Upper lobe of left lung (tissue), 6 donors: ENCODE data around the gene RAB40B. TPM values are rescaled to one million over a fixed set of nuclear protein-coding genes. Genes with fewer than 3 reads are reported as not detected.

ENCODE experiments used
- ATAC-seq, 2 donors: fragments of 200-7000 bp; cut with Tn5 transposase; one replicate each; pipeline ENCODE4 v1.9.1; 2022; ENCODE audit warnings: mild to moderate bottlenecking in 2 of 2, moderate library complexity in 2 of 2; ENCODE audit not compliant: low FRiP score in 2 of 2
- DNase-seq, 2 donors: peaks; one replicate each; pipeline ENCODE4 v3.0.0-alpha.2; 2019 to 2020
- H3K27ac ChIP-seq, 4 donors: fragments of 200-600 bp; sonication (generic); one replicate each; pipeline ENCODE4 v1.5.1; 2016 to 2019
- H3K27me3 ChIP-seq, 4 donors: fragments of 200-600 bp; sonication (generic); one replicate each; pipeline ENCODE4 v1.5.1; 2017 to 2019
- H3K36me3 ChIP-seq, 4 donors: fragments of 200-600 bp; sonication (generic); one replicate each; pipeline ENCODE4 v1.5.1; 2016 to 2019
- H3K4me1 ChIP-seq, 4 donors: fragments of 200-600 bp; sonication (generic); one replicate each; pipeline ENCODE4 v1.5.1; 2018 to 2019
- H3K4me3 ChIP-seq, 4 donors: fragments of 200-600 bp; sonication (generic); one replicate each; pipeline ENCODE4 v1.5.1; 2017 to 2019; ENCODE audit warnings: mild to moderate bottlenecking in 2 of 4, moderate library complexity in 1 of 4
- H3K9me3 ChIP-seq, 4 donors: fragments of 200-600 bp; sonication (generic); one replicate each; pipeline ENCODE4 v1.5.1; 2018 to 2019
- CTCF ChIP-seq, 6 experiments: fragments of 450-650 bp in 4 of 6; fragments of 200-600 bp in 2 of 6; sonication (generic) in 2 of 6; IDR thresholded peaks; one replicate each; pipeline ENCODE4 v1.5.1; 2016 to 2019; ENCODE audit warnings: antibody characterized with exemption in 6 of 6
- EP300 ChIP-seq, 4 donors: sonication (generic); formaldehyde crosslinking; IDR thresholded peaks; one replicate each; pipeline ENCODE4 v1.5.1; 2017; ENCODE audit warnings: antibody characterized with exemption in 4 of 4, control low read depth in 2 of 4
- POLR2A ChIP-seq, 4 donors: fragments of 450-650 bp; IDR thresholded peaks; one replicate each; pipeline ENCODE4 v1.5.1; 2016 to 2017; ENCODE audit warnings: antibody characterized with exemption in 4 of 4, mild to moderate bottlenecking in 2 of 4
- POLR2AphosphoS5 ChIP-seq, 2 donors: sonication (generic); formaldehyde crosslinking; IDR thresholded peaks; one replicate each; pipeline ENCODE4 v1.5.1; 2017; ENCODE audit warnings: antibody characterized with exemption in 2 of 2
- WGBS, 2 donors: methylation state at CpG; one replicate each; pipeline ENCODE4 v1.1.5; 2017 to 2018; 5-methylcytosine and 5-hydroxymethylcytosine counted together
- total RNA-seq, 6 donors: library from RNA; depleted of rRNA in 4 of 6; stranded (reverse); fragments of >200 nt in 4 of 6; gene quantifications; one replicate each; pipeline versions ENCODE4 v1.1.0 to v1.2.1, GENCODE V29; 2016 to 2021
- donor health status: DM: no; HTN: no; CAD: no; lungs with moderate emphysema.
- donor health status: DM: no; HTN: yes; CAD: no; lungs with severe emphysema.

RAB40B gene
- total RNA-seq, 6 donors from 2014 or later: 7.8 to 23.7 (median 11.4) TPM

- H3K36me3 ChIP-seq: no peaks in the 10 kb centered on the region
- H3K27ac ChIP-seq: peak overlapping the region in 1 of 4 donors; percentile 75
- DNase-seq (peak in 1 of 2 donors; percentile 61), ATAC-seq (no peak)
- H3K27me3 ChIP-seq: peaks cover 0 to 6% (median 0%) of the 10 kb centered on the region in 4 donors
- no peak for TF ChIP-seq POLR2AphosphoS5 (IDR thresholded peaks at IDR 0.05)
- no peak for TF ChIP-seq CTCF (IDR thresholded peaks at IDR 0.05)
- no peak for TF ChIP-seq POLR2A (IDR thresholded peaks at IDR 0.05)
- no peak for TF ChIP-seq EP300 (IDR thresholded peaks at IDR 0.05)
- no peaks in the 10 kb centered on the region for H3K9me3 ChIP-seq
- WGBS, 2 donors: 34 to 63% methylated on average over 23 to 46 of the region's 48 CpGs
- H3K4me3 ChIP-seq: peak overlapping the region; percentile 52 to 96 (median 90)
- peaks cover 17 to 23% (median 19%) of the 10 kb centered on the region in 4 donors for H3K4me1 ChIP-seq
Observed at GRCh38 chr17:82696916-82697807, 1.3 kb downstream of the RAB40B start.

- Histone ChIP-seq H3K36me3 (peaks cover 0 to 3% (median 0%) of the 10 kb centered on the region in 4 donors), H3K9me3 (no peaks in the 10 kb centered on the region), H3K4me3 (no peak overlapping the region), H3K27me3 (peaks cover 0 to 6% (median 0%) of the 10 kb centered on the region in 4 donors), H3K4me1 (peaks cover 17 to 23% (median 19%) of the 10 kb centered on the region in 4 donors), H3K27ac (no peak overlapping the region)
- TF ChIP-seq EP300 (IDR thresholded peaks at IDR 0.05) (no peak), POLR2AphosphoS5 (IDR thresholded peaks at IDR 0.05) (no peak), POLR2A (IDR thresholded peaks at IDR 0.05) (no peak), CTCF (IDR thresholded peaks at IDR 0.05) (no peak)
- DNase-seq (no peak), ATAC-seq (no peak)
- WGBS, 2 donors: 93 to 94% methylated on average over 16 of the region's 17 CpGs
Observed at GRCh38 chr17:82696259-82696658, 2.2 kb downstream of the RAB40B start.

DNA sequence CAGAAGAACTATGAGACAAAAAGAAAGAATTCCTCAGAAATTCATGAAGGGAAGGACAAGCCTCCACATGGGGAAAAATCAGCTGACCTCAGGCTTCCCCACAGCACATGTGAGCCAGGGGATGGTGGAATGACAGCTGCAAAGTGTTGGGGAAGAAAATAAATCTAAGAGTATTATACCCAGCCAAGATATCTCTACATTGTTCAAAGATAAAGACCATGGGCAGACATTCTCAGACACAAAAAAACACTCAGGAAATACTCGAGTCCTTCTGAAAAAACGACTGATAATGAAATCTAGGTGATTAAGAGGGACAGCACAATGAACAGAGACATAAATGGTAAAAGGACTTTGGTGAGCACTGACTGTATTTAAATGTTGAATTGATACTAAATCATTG is 3.9 kb downstream of the RAB40B start:
- no peaks in the 10 kb centered on the region for H3K9me3 ChIP-seq
- TF ChIP-seq CTCF (IDR thresholded peaks at IDR 0.05) (no peak), POLR2A (IDR thresholded peaks at IDR 0.05) (no peak), EP300 (IDR thresholded peaks at IDR 0.05) (no peak), POLR2AphosphoS5 (IDR thresholded peaks at IDR 0.05) (no peak)
- ATAC-seq: no peak
- WGBS, 2 donors: 66 to 80% methylated on average over 2 of the region's 2 CpGs
- H3K27ac ChIP-seq: no peak overlapping the region
- H3K4me1 ChIP-seq: peaks cover 17 to 23% (median 19%) of the 10 kb centered on the region in 4 donors
- DNase-seq: no peak
- H3K36me3 ChIP-seq: peaks cover 0 to 3% (median 0%) of the 10 kb centered on the region in 4 donors
- no peak overlapping the region for H3K4me3 ChIP-seq
- peaks cover 0 to 6% (median 0%) of the 10 kb centered on the region in 4 donors for H3K27me3 ChIP-seq

GRCh38 chr17:82693168-82693867 is 5.2 kb downstream of the RAB40B start:
- peaks cover 11 to 16% (median 13%) of the 10 kb centered on the region in 4 donors for H3K4me1 ChIP-seq

More at GRCh38 chr17:82693168-82693867, 5.2 kb downstream of the RAB40B start:
- TF ChIP-seq EP300 (IDR thresholded peaks at IDR 0.05) (no peak), CTCF (IDR thresholded peaks at IDR 0.05) (no peak), POLR2AphosphoS5 (IDR thresholded peaks at IDR 0.05) (no peak), POLR2A (IDR thresholded peaks at IDR 0.05) (no peak)
- Histone ChIP-seq H3K36me3 (peaks cover 0 to 3% (median 0%) of the 10 kb centered on the region in 4 donors), H3K9me3 (no peaks in the 10 kb centered on the region), H3K27me3 (peaks cover 0 to 6% (median 0%) of the 10 kb centered on the region in 4 donors), H3K27ac (no peak overlapping the region), H3K4me3 (no peak overlapping the region)
- DNase-seq (no peak), ATAC-seq (no peak)
- WGBS, 2 donors: 93 to 96% methylated on average over 22 of the region's 22 CpGs
